CD4-positive, alpha-beta memory T cell (primary cell): ENCODE data around the gene ARPC2. TPM values are rescaled to one million over a fixed set of nuclear protein-coding genes. Genes with fewer than 3 reads are reported as not detected.

Experiments used
- CTCF ChIA-PET: fragments of 350-600 bp; sonication (Branson Sonifier 250); formaldehyde crosslinking; loops from one replicate; lab custom pipeline; 2021; ENCODE audit warnings: inconsistent platforms; ENCODE audit not compliant: partially characterized antibody; lab: Charles Lee
- POLR2A ChIA-PET: fragments of 350-600 bp; sonication (Branson Sonifier 250); formaldehyde crosslinking; loops from one replicate; lab custom pipeline; 2021; ENCODE audit not compliant: partially characterized antibody; lab: Charles Lee
- DNase-seq, 5 donors: peaks; one replicate each; pipeline versions ENCODE4 v3.0.0 to v3.0.0-alpha.2; 2020 to 2022; ENCODE audit warnings: mixed read lengths in 1 of 5
- H3K27ac ChIP-seq: one replicate; pipeline ENCODE4 v1.7.0; 2013; ENCODE audit warnings: low read depth, low read length
- H3K27me3 ChIP-seq: 2 replicates; pipeline ENCODE4 v1.7.0; 2013; ENCODE audit warnings: mild to moderate bottlenecking, low read length, moderate library complexity; ENCODE audit not compliant: insufficient read depth
- H3K36me3 ChIP-seq: 2 replicates; pipeline ENCODE4 v1.7.0; 2013; ENCODE audit warnings: mild to moderate bottlenecking, low read length, moderate library complexity; ENCODE audit not compliant: insufficient read depth
- H3K4me1 ChIP-seq: 2 replicates; pipeline ENCODE4 v1.7.0; 2013; ENCODE audit warnings: mild to moderate bottlenecking, low read length, moderate library complexity; ENCODE audit not compliant: insufficient read depth
- H3K4me3 ChIP-seq, 2 donors: one replicate each; pipeline ENCODE4 v1.7.0; 2013; ENCODE audit warnings: low read length in 2 of 2, mild to moderate bottlenecking in 1 of 2
- H3K9me3 ChIP-seq, 2 donors: one replicate each; pipeline ENCODE4 v1.7.0; 2013; ENCODE audit warnings: low read length in 2 of 2, control low read depth in 1 of 2; ENCODE audit not compliant: control insufficient read depth in 1 of 2
- H3K27ac Mint-ChIP-seq, 7 donors: one replicate each; pipeline ENCODE4 v1.8.0; 2020 to 2021; ENCODE audit warnings: mixed read lengths in 7 of 7, mild to moderate bottlenecking in 6 of 7, inconsistent platforms in 3 of 7, moderate library complexity in 3 of 7
- H3K27me3 Mint-ChIP-seq, 2 donors: one replicate each; pipeline ENCODE4 v1.8.0; 2020 to 2021; ENCODE audit warnings: mixed read lengths in 2 of 2
- H3K36me3 Mint-ChIP-seq, 2 donors: one replicate each; pipeline ENCODE4 v1.8.0; 2020 to 2021; ENCODE audit warnings: mixed read lengths in 2 of 2, inconsistent platforms in 1 of 2, mild to moderate bottlenecking in 1 of 2
- H3K4me1 Mint-ChIP-seq, 4 donors: one replicate each; pipeline ENCODE4 v1.8.0; 2020 to 2021; ENCODE audit warnings: mixed read lengths in 4 of 4, mild to moderate bottlenecking in 1 of 4
- H3K4me3 Mint-ChIP-seq, 8 donors: one replicate each; pipeline ENCODE4 v1.8.0; 2020 to 2021; ENCODE audit warnings: mixed read lengths in 8 of 8, mild to moderate bottlenecking in 7 of 8, moderate library complexity in 6 of 8, inconsistent platforms in 3 of 8
- H3K9me3 Mint-ChIP-seq, 8 donors: one replicate each; pipeline ENCODE4 v1.8.0; 2020 to 2021; ENCODE audit warnings: mixed read lengths in 8 of 8, mild to moderate bottlenecking in 5 of 8, inconsistent platforms in 3 of 8, moderate library complexity in 1 of 8
- intact Hi-C: fragments of 100-400 bp; cut with micrococcal nuclease; formaldehyde crosslinking; loops from one replicate; pipeline ENCODE4 v1.15.1; 2023
- polyA plus RNA-seq, 2 donors: library from polyadenylated mRNA; unstranded; fragments of 300-500 nt; fragmentation: Illumina TruSeq; gene quantifications; one replicate each; pipeline ENCODE4 v1.2.3, GENCODE V29; 2021
- total RNA-seq, 2 experiments: library from RNA; stranded (reverse); gene quantifications; one replicate each; pipeline ENCODE4 v1.2.3, GENCODE V29; 2021

ARPC2 gene
- total and polyA plus RNA-seq, 4 experiments from 2014 or later = 412 to 1,042 (median 628) TPM

GRCh38 chr2:218290316-218291261 lies 73.6 kb downstream of the ARPC2 start:
- ChIA-PET POLR2A (interaction anchor here (0.8 to 11.2 kb wide), 14 partner anchors 11 to 115 kb away, joined by 3 to 176 read pairs (median 6); partner anchors contain the start of genes AAMP and PNKD), CTCF (interaction anchor here (0.8 to 20.1 kb wide), 18 partner anchors 8 to 175 kb away, joined by 3 to 446 read pairs (median 5); partner anchors contain the start of genes AAMP, CATIP, CTDSP1 and PNKD)
- H3K4me3 ChIP-seq = peak overlapping the region; percentile 74 to 78
- H3K27me3 ChIP-seq = no peaks in the 10 kb centered on the region
- H3K36me3 ChIP-seq = no peaks in the 10 kb centered on the region
- H3K27ac Mint-ChIP-seq = peak overlapping the region; percentile 98 to 100 (median 99)
- H3K27me3 Mint-ChIP-seq = no peaks in the 10 kb centered on the region
- intact Hi-C loops = loop anchor here (1.0 kb wide), 1 partner anchor 72 kb away; no protein-coding TSS in a partner anchor
- H3K4me1 ChIP-seq = peaks cover 74% of the 10 kb centered on the region
- peak overlapping the region; percentile 94 for H3K27ac ChIP-seq
- peak overlapping the region; percentile 90 to 97 (median 96) for H3K4me3 Mint-ChIP-seq
- peaks cover 48 to 92% (median 68%) of the 10 kb centered on the region in 4 donors for H3K4me1 Mint-ChIP-seq
- H3K9me3 Mint-ChIP-seq = no peaks in the 10 kb centered on the region
- peaks cover 0 to 33% of the 10 kb centered on the region in 2 donors for H3K36me3 Mint-ChIP-seq
- peak; percentile 47 to 83 (median 59) for DNase-seq
- no peaks in the 10 kb centered on the region for H3K9me3 ChIP-seq

- DNase-seq = peak in 1 of 5 donors; percentile 22
- Mint-ChIP-seq H3K27me3 (no peaks in the 10 kb centered on the region), H3K4me3 (peak overlapping the region; percentile 90 to 97 (median 96)), H3K4me1 (peaks cover 41 to 83% (median 60%) of the 10 kb centered on the region in 4 donors), H3K27ac (peak overlapping the region; percentile 98 to 100 (median 99)), H3K9me3 (no peaks in the 10 kb centered on the region), H3K36me3 (peaks cover 0 to 28% of the 10 kb centered on the region in 2 donors)
- peak overlapping the region; percentile 74 to 78 for H3K4me3 ChIP-seq
- intact Hi-C loops = loop anchor here (1.0 kb wide), 5 partner anchors 7 to 105 kb away; partner anchors contain the start of genes AAMP, CATIP and PNKD
- no peaks in the 10 kb centered on the region for H3K9me3 ChIP-seq
- no peaks in the 10 kb centered on the region for H3K27me3 ChIP-seq
- H3K36me3 ChIP-seq = no peaks in the 10 kb centered on the region
- CTCF ChIA-PET = interaction anchor here (1.0 to 20.1 kb wide), 16 partner anchors 8 to 174 kb away, joined by 3 to 446 read pairs (median 6); partner anchors contain the start of genes AAMP, CATIP, CTDSP1 and PNKD
- H3K27ac ChIP-seq = peak overlapping the region; percentile 94
- POLR2A ChIA-PET = interaction anchor here (0.8 to 11.2 kb wide), 16 partner anchors 11 to 114 kb away, joined by 3 to 176 read pairs (median 6); partner anchors contain the start of genes AAMP, CATIP, CTDSP1 and PNKD
- H3K4me1 ChIP-seq = peaks cover 65% of the 10 kb centered on the region
Observed at GRCh38 chr2:218291318-218292047, 74.5 kb downstream of the ARPC2 start.

GRCh38 chr2:218292048-218293014 lies 75.3 kb downstream of the ARPC2 start, which contains the start of gene TMBIM1:
TMBIM1 (minus strand) TSS chr2:218292503; CDS start chr2:218282141, 10,362 bp downstream.
- H3K27me3 ChIP-seq = no peaks in the 10 kb centered on the region
- H3K36me3 ChIP-seq = no peaks in the 10 kb centered on the region
- H3K27ac Mint-ChIP-seq = peak within 1 kb of the TSS; percentile 98 to 100 (median 99)
- peaks cover 32 to 75% (median 51%) of the 10 kb centered on the region in 4 donors for H3K4me1 Mint-ChIP-seq
- peak within 1 kb of the TSS; percentile 90 to 97 (median 96) for H3K4me3 Mint-ChIP-seq
- POLR2A ChIA-PET = interaction anchor here (0.8 to 11.2 kb wide), 10 partner anchors 10 to 114 kb away, joined by 3 to 176 read pairs (median 8); partner anchors contain the start of genes AAMP, CATIP, CTDSP1 and PNKD
- H3K4me1 ChIP-seq = peaks cover 56% of the 10 kb centered on the region
- peak within 1 kb of the TSS; percentile 74 to 78 for H3K4me3 ChIP-seq
- CTCF ChIA-PET = interaction anchor here (0.6 to 20.1 kb wide), 19 partner anchors 10 to 354 kb away, joined by 3 to 446 read pairs (median 5); partner anchors contain the start of genes AAMP, CATIP and PNKD
- no peaks in the 10 kb centered on the region for H3K9me3 ChIP-seq
- no peaks in the 10 kb centered on the region for H3K27me3 Mint-ChIP-seq
- peak within 1 kb of the TSS; percentile 94 for H3K27ac ChIP-seq
- no peaks in the 10 kb centered on the region for H3K9me3 Mint-ChIP-seq
- intact Hi-C loops = loop anchor here (1.0 kb wide), 4 partner anchors 8 to 104 kb away; partner anchors contain the start of genes AAMP, CATIP and PNKD
- peak; percentile 73 to 86 (median 83) for DNase-seq
- H3K36me3 Mint-ChIP-seq = peaks cover 0 to 21% of the 10 kb centered on the region in 2 donors

- Histone ChIP-seq H3K27me3 (no peaks in the 10 kb centered on the region), H3K27ac (no peak overlapping the region), H3K4me3 (no peak overlapping the region), H3K9me3 (no peaks in the 10 kb centered on the region), H3K4me1 (peaks cover 41% of the 10 kb centered on the region), H3K36me3 (no peaks in the 10 kb centered on the region)
- ChIA-PET POLR2A (interaction anchor here (0.8 to 11.2 kb wide), 5 partner anchors 20 to 112 kb away, joined by 3 to 176 read pairs (median 42); partner anchors contain the start of genes AAMP and PNKD), CTCF (interaction anchor here (0.7 to 20.1 kb wide), 8 partner anchors 13 to 886 kb away, joined by 3 to 446 read pairs (median 6); partner anchors contain the start of genes AAMP, CATIP and PNKD)
- H3K27ac Mint-ChIP-seq = peak overlapping the region; percentile 15 to 72 (median 47)
- intact Hi-C loops = no loop called here
- no peaks in the 10 kb centered on the region for H3K9me3 Mint-ChIP-seq
- peak overlapping the region in 3 of 8 donors; percentile 35 to 52 (median 39) for H3K4me3 Mint-ChIP-seq
- DNase-seq = no peak
- peaks cover 25 to 59% (median 40%) of the 10 kb centered on the region in 4 donors for H3K4me1 Mint-ChIP-seq
- no peaks in the 10 kb centered on the region for H3K27me3 Mint-ChIP-seq
- peaks cover 0 to 18% of the 10 kb centered on the region in 2 donors for H3K36me3 Mint-ChIP-seq
Observed at GRCh38 chr2:218293715-218294429, 76.9 kb downstream of the ARPC2 start.

- CTCF ChIA-PET = interaction anchor here (1.1 to 20.1 kb wide), 5 partner anchors 8 to 102 kb away, joined by 3 to 446 read pairs (median 36); partner anchors contain the start of genes AAMP, CATIP and PNKD
- Mint-ChIP-seq H3K4me3 (peak overlapping the region in 2 of 8 donors; percentile 39 to 50), H3K27ac (peak overlapping the region; percentile 47 to 72 (median 54)), H3K27me3 (no peaks in the 10 kb centered on the region), H3K9me3 (no peaks in the 10 kb centered on the region), H3K36me3 (peaks cover 0 to 18% of the 10 kb centered on the region in 2 donors), H3K4me1 (peaks cover 22 to 53% (median 35%) of the 10 kb centered on the region in 4 donors)
- Histone ChIP-seq H3K36me3 (no peaks in the 10 kb centered on the region), H3K4me3 (no peak overlapping the region), H3K4me1 (peaks cover 34% of the 10 kb centered on the region), H3K9me3 (no peaks in the 10 kb centered on the region), H3K27ac (no peak overlapping the region), H3K27me3 (no peaks in the 10 kb centered on the region)
- POLR2A ChIA-PET = interaction anchor here (1.2 to 11.2 kb wide), 4 partner anchors 9 to 106 kb away, joined by 5 to 176 read pairs (median 14); partner anchors contain the start of genes AAMP and PNKD
- intact Hi-C loops = no loop called here
- no peak for DNase-seq
Observed at GRCh38 chr2:218294430-218295022, 77.5 kb downstream of the ARPC2 start.
